ENCODE results near the gene TMPRSS12.

DNA sequence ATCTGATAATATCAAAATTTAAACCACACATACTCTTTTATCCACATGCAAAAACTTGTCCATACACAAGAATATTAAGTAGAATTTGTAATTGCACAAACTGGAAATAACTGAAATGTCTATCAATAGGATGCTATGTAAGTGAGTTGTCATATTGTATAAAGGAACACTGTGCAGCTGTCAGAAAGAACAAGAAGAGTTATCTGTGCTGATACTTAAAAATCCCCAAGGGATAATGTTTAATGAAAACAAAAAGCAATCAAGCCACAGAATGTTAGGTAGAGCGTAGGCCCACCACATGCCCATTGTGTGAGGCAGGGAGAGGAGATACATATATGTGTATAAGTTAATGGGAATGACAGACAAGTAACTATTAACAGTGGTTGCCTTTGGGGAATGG, 83.7 kb downstream of the TMPRSS12 start:
- TF ChIP-seq, protein P1, sequence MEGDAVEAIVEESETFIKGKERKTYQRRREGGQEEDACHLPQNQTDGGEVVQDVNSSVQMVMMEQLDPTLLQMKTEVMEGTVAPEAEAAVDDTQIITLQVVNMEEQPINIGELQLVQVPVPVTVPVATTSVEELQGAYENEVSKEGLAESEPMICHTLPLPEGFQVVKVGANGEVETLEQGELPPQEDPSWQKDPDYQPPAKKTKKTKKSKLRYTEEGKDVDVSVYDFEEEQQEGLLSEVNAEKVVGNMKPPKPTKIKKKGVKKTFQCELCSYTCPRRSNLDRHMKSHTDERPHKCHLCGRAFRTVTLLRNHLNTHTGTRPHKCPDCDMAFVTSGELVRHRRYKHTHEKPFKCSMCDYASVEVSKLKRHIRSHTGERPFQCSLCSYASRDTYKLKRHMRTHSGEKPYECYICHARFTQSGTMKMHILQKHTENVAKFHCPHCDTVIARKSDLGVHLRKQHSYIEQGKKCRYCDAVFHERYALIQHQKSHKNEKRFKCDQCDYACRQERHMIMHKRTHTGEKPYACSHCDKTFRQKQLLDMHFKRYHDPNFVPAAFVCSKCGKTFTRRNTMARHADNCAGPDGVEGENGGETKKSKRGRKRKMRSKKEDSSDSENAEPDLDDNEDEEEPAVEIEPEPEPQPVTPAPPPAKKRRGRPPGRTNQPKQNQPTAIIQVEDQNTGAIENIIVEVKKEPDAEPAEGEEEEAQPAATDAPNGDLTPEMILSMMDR (IDR thresholded peaks at IDR 0.05), result no peak
- TF ChIP-seq POLR2A (IDR thresholded peaks at IDR 0.05), result no peak
